GM12801 (cell line): ENCODE data around the gene LOXHD1.

Experiments
- CTCF ChIP-seq: IDR thresholded peaks from one replicate; pipeline ENCODE4 v1.5.1; 2011; ENCODE audit warnings: control low read depth; ENCODE audit not compliant: insufficient read length; ENCODE audit errors: extremely low read depth

Gene LOXHD1

DNA sequence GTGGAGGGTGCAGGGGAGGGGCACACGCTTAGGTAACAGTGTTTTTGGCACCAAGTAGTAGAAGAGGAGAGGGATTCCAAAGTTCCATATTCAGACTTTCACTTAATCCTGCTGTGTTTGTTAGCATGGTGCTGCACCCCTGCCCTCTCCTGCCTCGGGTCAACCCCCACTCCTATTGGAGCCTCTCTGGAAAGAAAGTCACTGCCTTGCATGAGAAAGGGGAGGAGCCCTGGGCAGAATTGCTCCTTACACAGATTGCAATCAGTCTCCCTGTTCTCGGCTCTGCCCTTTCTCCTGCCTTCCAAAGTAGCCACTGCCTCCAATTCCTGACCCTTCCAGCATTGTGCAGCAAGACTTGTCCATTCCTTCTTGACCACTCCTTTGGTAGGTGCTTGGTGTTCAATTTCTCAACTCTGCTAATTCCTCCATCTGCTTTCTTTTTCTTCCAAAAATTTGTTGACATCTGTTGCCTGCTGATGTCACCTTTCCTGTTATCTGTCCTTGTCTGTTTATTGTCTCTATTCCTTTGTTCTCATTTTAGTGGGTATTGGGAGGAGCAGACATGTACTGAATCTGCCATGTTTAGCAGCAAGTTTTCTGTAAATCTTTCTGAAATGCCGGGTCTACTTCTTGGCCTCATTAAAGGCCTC lies 225.4 kb downstream of the LOXHD1 start:
- TF ChIP-seq CTCF: no peak

GRCh38 chr18:46429649-46430224 lies 227.3 kb downstream of the LOXHD1 start:
- no peak for TF ChIP-seq CTCF

- TF ChIP-seq CTCF: no peak
Measured at GRCh38 chr18:46429130-46429529, 227.9 kb downstream of the LOXHD1 start.

GRCh38 chr18:46428368-46428767 lies 228.7 kb downstream of the LOXHD1 start:
- TF ChIP-seq CTCF: no peak

DNA sequence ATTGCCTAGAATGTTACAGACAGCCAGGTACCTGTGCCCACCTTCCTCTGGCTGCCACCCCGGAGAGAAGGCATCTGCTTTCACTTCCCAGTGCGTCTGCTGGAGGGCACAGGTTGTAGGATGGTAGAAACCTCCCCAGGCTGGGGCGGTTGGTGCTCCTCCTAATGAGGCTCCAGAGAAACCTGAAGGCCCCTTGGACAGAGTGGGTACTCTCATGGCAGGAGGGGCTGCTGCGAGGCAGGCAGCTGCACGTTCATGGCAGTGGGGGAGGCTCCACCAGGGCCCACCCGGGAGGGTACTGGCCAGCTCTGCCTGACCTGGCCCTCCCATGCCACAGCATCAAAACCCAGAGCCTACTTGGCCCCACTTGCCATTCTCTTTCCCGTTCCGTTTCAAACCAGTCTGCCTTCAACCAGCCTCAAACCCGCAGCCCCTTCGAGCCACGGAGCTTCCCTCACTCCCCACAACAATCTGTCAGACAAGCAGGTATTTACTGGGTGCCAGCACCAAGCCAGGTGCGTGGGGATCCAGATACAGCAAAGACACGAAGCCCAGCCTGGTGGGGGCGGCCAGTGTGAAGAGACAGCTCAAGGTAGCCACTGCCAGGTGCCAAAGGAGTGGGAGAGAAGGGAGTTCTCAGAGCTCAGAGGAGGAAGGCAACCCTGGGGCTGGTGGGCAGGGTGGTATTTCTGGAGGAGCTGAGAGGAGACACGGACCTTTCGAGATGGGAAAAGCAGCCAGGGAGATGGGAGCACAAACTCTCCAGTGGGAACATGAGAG lies 229.6 kb downstream of the LOXHD1 start:
- TF ChIP-seq CTCF: no peak
